ENCODE results near the gene C2CD4C. TPM values are rescaled to one million over a fixed set of nuclear protein-coding genes. Genes with fewer than 3 reads are reported as not detected.

The C2CD4C gene
- total and polyA plus RNA-seq, 2 experiments from 2014 or later, result 2.1 to 12.5 TPM

- no peak overlapping the region for H3K4me2 ChIP-seq
- Mint-ChIP-seq H3K4me3 (no peak overlapping the region), H3K9me3 (peaks cover 29% of the 10 kb centered on the region), H3K27ac (no peak overlapping the region), H3K4me1 (no peaks in the 10 kb centered on the region), H3K27me3 (ENCODE audit: insufficient read depth, low read depth, poor library complexity) (peaks cover 26% of the 10 kb centered on the region), H3K36me3 (ENCODE audit: low read depth) (peaks cover 26% of the 10 kb centered on the region)
- H3K27ac ChIP-seq (ENCODE audit: low read depth), result no peak overlapping the region
- H3K4me3 ChIP-seq, result no peak overlapping the region
- no peak overlapping the region for H2AFZ ChIP-seq
- DNase-seq (ENCODE audit: low spot score), result no peak
- H3K9me2 ChIP-seq (ENCODE audit: insufficient read depth), result no peaks in the 10 kb centered on the region
- peaks cover 9% of the 10 kb centered on the region; the same call in 1 of the 2 replicates for H3K27me3 ChIP-seq (ENCODE audit: insufficient read depth)
- H3F3A ChIP-seq (replicated peaks; ENCODE audit: low read depth), result 0 out of 2 replicates have a peak, but pooled peaks cover 1% of the 10 kb centered on the region
- no peaks in the 10 kb centered on the region for H3K79me2 ChIP-seq (replicated peaks; ENCODE audit: insufficient read depth)
- TF ChIP-seq ETS1 (IDR thresholded peaks at IDR 0.05), result no peak
- no peak for TF ChIP-seq ZNF331 (CRISPR knock-in tag; IDR thresholded peaks at IDR 0.05; ENCODE audit: low read depth)
- no peak for TF ChIP-seq EZH2phosphoT487 (IDR thresholded peaks at IDR 0.05; ENCODE audit: unreplicated experiment)
- no peak for TF ChIP-seq REST (IDR thresholded peaks at IDR 0.05; ENCODE audit: unreplicated experiment)
- TF ChIP-seq NANOG (IDR thresholded peaks at IDR 0.05; ENCODE audit: borderline replicate concordance), result no peak
- no peak for TF ChIP-seq ZNF114 (CRISPR knock-in tag; IDR thresholded peaks at IDR 0.05)
- TF ChIP-seq ZNF462 (CRISPR knock-in tag; IDR thresholded peaks at IDR 0.05), result no peak
- TF ChIP-seq CREB1 (CRISPR knock-in tag; IDR thresholded peaks at IDR 0.05; ENCODE audit: low read depth), result no peak
- TF ChIP-seq STAT1 (IDR thresholded peaks at IDR 0.05; ENCODE audit: unreplicated experiment), result no peak
- TF ChIP-seq POLR2AphosphoS5 (IDR thresholded peaks at IDR 0.05; ENCODE audit: low read depth), result no peak
- no peak for TF ChIP-seq EZH2 (IDR thresholded peaks at IDR 0.05; ENCODE audit: low read depth, unreplicated experiment)
- no peak for TF ChIP-seq JUNB (IDR thresholded peaks at IDR 0.05; ENCODE audit: unreplicated experiment)
- no peak for TF ChIP-seq CTCF (conservative IDR thresholded peaks at IDR 0.05; ENCODE audit: low read depth in 2 of 2)
- ATAC-seq, result no peak
- no peaks in the 10 kb centered on the region for H4K20me1 ChIP-seq (replicated peaks; ENCODE audit: insufficient read depth)
- H3K36me3 ChIP-seq (ENCODE audit: insufficient read depth), result no peaks in the 10 kb centered on the region; the same call in 1 of the 2 replicates
- H3K4me1 ChIP-seq (ENCODE audit: insufficient read depth), result no peaks in the 10 kb centered on the region
These were observed 15.6 kb upstream of the C2CD4C start for GRCh38 chr19:424546-424945.
